ENCODE measurements around the gene LHFPL3. TPM values are rescaled to one million over a fixed set of nuclear protein-coding genes. Genes with fewer than 3 reads are reported as not detected.

LHFPL3 gene
- total and polyA plus RNA-seq, 2 of the 13 experiments (the other 11 are each of a cell fraction or from before 2014, with no cell fraction given), result not detected

GRCh38 chr7:104453190-104453589 is 124.8 kb downstream of the LHFPL3 start:
- Histone ChIP-seq H3K4me1 (ENCODE audit: insufficient read depth, low read length) (no peaks in the 10 kb centered on the region), H3K9me3 (ENCODE audit: low read length) (no peaks in the 10 kb centered on the region), H3K36me3 (replicated peaks in 1 of 2; ENCODE audit: control insufficient read depth in 1 of 2, insufficient read depth in 2 of 2, low read length in 2 of 2) (no peaks in the 10 kb centered on the region), H3K27me3 (ENCODE audit: control insufficient read depth in 1 of 2, insufficient read depth in 2 of 2, low read length in 2 of 2) (no peaks in the 10 kb centered on the region), H4K20me1 (ENCODE audit: insufficient read depth, low read length) (no peaks in the 10 kb centered on the region), H2AFZ (ENCODE audit: low read length) (no peak overlapping the region), H3K27ac (ENCODE audit: extremely low read length, insufficient read depth, low read length) (no peak overlapping the region), H3K9ac (ENCODE audit: insufficient read depth, low read depth, low read length) (no peak overlapping the region), H3K4me2 (ENCODE audit: low read depth, low read length) (no peak overlapping the region), H3K4me3 (replicated peaks in 1 of 3; ENCODE audit: insufficient read depth in 1 of 3, low read depth in 2 of 3, low read length in 3 of 3) (no peak overlapping the region), H3K79me2 (ENCODE audit: insufficient read depth, low read length) (no peaks in the 10 kb centered on the region)
- ATAC-seq (no peak), DNase-seq (ENCODE audit: low spot score) (no peak), FAIRE-seq (no peak)
- in situ Hi-C loops (cut with HindIII; ENCODE audit: extremely low pct_ligation_motif_present, low pct_unique_long_range_greater_than_20kb), result no loop called here
- ChIA-PET POLR2A (no interaction called here), CTCF (ENCODE audit: low intra/inter-chr PET ratio, low total read pairs) (no interaction called here)
- TF ChIP-seq NR2F1 (CRISPR knock-in tag; IDR thresholded peaks at IDR 0.05) (no peak), GRHL1 (CRISPR knock-in tag; conservative IDR thresholded peaks at IDR 0.05) (no peak), ZBED4 (CRISPR knock-in tag; IDR thresholded peaks at IDR 0.05; ENCODE audit: borderline replicate concordance) (no peak), HMGA1 (CRISPR knock-in tag; conservative IDR thresholded peaks at IDR 0.05) (no peak), ZNF180 (CRISPR knock-in tag; IDR thresholded peaks at IDR 0.05; ENCODE audit: borderline replicate concordance, low read depth) (no peak), SP4 (CRISPR knock-in tag; IDR thresholded peaks at IDR 0.05) (no peak), IRF9 (CRISPR knock-in tag; IDR thresholded peaks at IDR 0.05; ENCODE audit: borderline replicate concordance) (no peak)
- WGBS (ENCODE audit: low lambda C conversion rate), result 13% methylated on average over 3 of the region's 3 CpGs
- no TSS peak for BruUV-seq (replicated peaks)
- intact Hi-C loops (cut with micrococcal nuclease; ENCODE audit: unreplicated experiment), result no loop called here
